IMR-90 (cell line): ENCODE measurements around the gene CELF5. TPM values are rescaled to one million over a fixed set of nuclear protein-coding genes. Genes with fewer than 3 reads are reported as not detected.

Experiments used
- ATAC-seq: fragments of 200-7000 bp; cut with Tn5 transposase; 2 replicates; pipeline ENCODE4 v1.9.1; 2020; ENCODE audit warnings: low read depth, mild to moderate bottlenecking, moderate library complexity
- BruUV-seq: library from RNA; stranded (reverse); fragments of 400-500 nt; replicated peaks from 2 replicates; lab custom pipeline; 2021; lab: Mats Ljungman, UMichigan
- CTCF ChIA-PET: fragments of 300-600 bp; formaldehyde crosslinking; extraction: SDS; loops from one replicate; lab custom pipeline; 2021; ENCODE audit warnings: antibody characterized with exemption; lab: Yijun Ruan, JAX
- POLR2A ChIA-PET: fragments of 300-600 bp; sonication (Branson Sonifier 250); formaldehyde crosslinking; loops from one replicate; lab custom pipeline; 2022; ENCODE audit warnings: antibody characterized with exemption; ENCODE audit not compliant: unreplicated experiment; lab: Charles Lee
- DNase-seq: peaks from one replicate; pipeline ENCODE4 v3.0.0; 2013
- H2AFZ ChIP-seq: replicated peaks from 2 replicates; pipeline ENCODE3; 2013; ENCODE audit warnings: low read length, mild to moderate bottlenecking; ENCODE audit not compliant: poor library complexity
- H2AK5ac ChIP-seq: 2 replicates; pipeline ENCODE4 v1.6.1; 2013; ENCODE audit warnings: low read depth, low read length, inconsistent platforms
- H2AK9ac ChIP-seq: replicated peaks from 2 replicates; pipeline ENCODE3; 2013; ENCODE audit warnings: mild to moderate bottlenecking, low read depth, low read length, moderate library complexity; ENCODE audit not compliant: poor library complexity
- H2BK120ac ChIP-seq: 2 replicates; pipeline ENCODE4 v1.6.1; 2013; ENCODE audit warnings: low read depth, low read length, inconsistent platforms
- H2BK15ac ChIP-seq: 3 replicates; pipeline ENCODE4 v1.6.1; 2013; ENCODE audit warnings: low read depth, low read length, inconsistent platforms
- H2BK20ac ChIP-seq: 2 replicates; pipeline ENCODE4 v1.6.1; 2013; ENCODE audit warnings: low read depth, mild to moderate bottlenecking, inconsistent platforms, low read length, moderate library complexity
- H2BK5ac ChIP-seq: 2 replicates; pipeline ENCODE4 v1.6.1; 2013; ENCODE audit warnings: mild to moderate bottlenecking, low read depth, low read length, inconsistent platforms; ENCODE audit not compliant: poor library complexity, severe bottlenecking
- H3K14ac ChIP-seq: replicated peaks from 2 replicates; pipeline ENCODE4 v1.6.1; 2013; ENCODE audit warnings: low read depth, low read length, inconsistent platforms
- H3K18ac ChIP-seq: 2 replicates; pipeline ENCODE4 v1.6.1; 2013; ENCODE audit warnings: low read depth, low read length, control low read depth
- H3K23ac ChIP-seq: 2 replicates; pipeline ENCODE4 v1.6.1; 2013; ENCODE audit warnings: low read depth, low read length, inconsistent platforms
- H3K27ac ChIP-seq: 2 replicates; pipeline ENCODE4 v1.5.1; 2013; ENCODE audit warnings: mild to moderate bottlenecking, control low read depth, low read length; ENCODE audit not compliant: insufficient read depth
- H3K27me3 ChIP-seq: 2 replicates; pipeline ENCODE4 v1.6.1; 2013; ENCODE audit warnings: low read length; ENCODE audit not compliant: control insufficient read depth, insufficient read depth
- H3K36me3 ChIP-seq: 2 replicates; pipeline ENCODE4 v1.6.1; 2013; ENCODE audit warnings: low read length, mixed read lengths; ENCODE audit not compliant: control insufficient read depth, insufficient read depth
- H3K4ac ChIP-seq: 2 replicates; pipeline ENCODE4 v1.6.1; 2013; ENCODE audit warnings: low read depth, low read length, inconsistent platforms
- H3K4me1 ChIP-seq: 2 replicates; pipeline ENCODE4 v1.6.1; 2013; ENCODE audit warnings: low read length, mixed read lengths; ENCODE audit not compliant: control insufficient read depth, insufficient read depth
- H3K4me2 ChIP-seq: 2 replicates; pipeline ENCODE4 v1.6.1; 2013; ENCODE audit warnings: low read depth, mild to moderate bottlenecking, control low read depth, low read length, moderate library complexity
- H3K4me3 ChIP-seq: 2 replicates; pipeline ENCODE4 v1.5.1; 2013; ENCODE audit warnings: low read depth, mild to moderate bottlenecking, control low read depth, low read length, moderate library complexity; ENCODE audit not compliant: insufficient read depth
- H3K56ac ChIP-seq: 2 replicates; pipeline ENCODE4 v1.6.1; 2013; ENCODE audit warnings: low read length, inconsistent platforms; ENCODE audit not compliant: insufficient read depth; ENCODE audit errors: extremely low read depth
- H3K79me1 ChIP-seq, 2 experiments: 2 replicates each; pipeline ENCODE4 v1.6.1; 2013; ENCODE audit warnings: low read length in 2 of 2, inconsistent platforms in 1 of 2, low read depth in 1 of 2
- H3K9ac ChIP-seq: 2 replicates; pipeline ENCODE4 v1.6.1; 2013; ENCODE audit warnings: low read depth, low read length, control low read depth
- H3K9me1 ChIP-seq: 2 replicates; pipeline ENCODE4 v1.6.1; 2013; ENCODE audit warnings: low read length, inconsistent platforms; ENCODE audit not compliant: insufficient read depth
- H3K9me3 ChIP-seq: 2 replicates; pipeline ENCODE4 v1.6.1; 2013; ENCODE audit warnings: low read length; ENCODE audit not compliant: control insufficient read depth, insufficient read depth
- H4K20me1 ChIP-seq: 2 replicates; pipeline ENCODE4 v1.6.1; 2013; ENCODE audit warnings: low read length, inconsistent platforms; ENCODE audit not compliant: insufficient read depth
- H4K5ac ChIP-seq: 2 replicates; pipeline ENCODE4 v1.6.1; 2013; ENCODE audit warnings: mild to moderate bottlenecking, low read depth, low read length, control low read depth
- H4K8ac ChIP-seq, 2 experiments: 2 replicates each; pipeline ENCODE4 v1.6.1; 2013; ENCODE audit warnings: low read depth in 2 of 2, low read length in 2 of 2, control low read depth in 1 of 2, inconsistent platforms in 1 of 2
- H4K91ac ChIP-seq: 2 replicates; pipeline ENCODE4 v1.6.1; 2013; ENCODE audit warnings: low read depth, low read length, inconsistent platforms; ENCODE audit not compliant: insufficient read depth
- BHLHE40 ChIP-seq: fragments of 150-350 bp; IDR thresholded peaks from 2 replicates; pipeline ENCODE4 v1.6.1; 2016; ENCODE audit warnings: mild to moderate bottlenecking, low read depth, low read length
- CEBPB ChIP-seq: IDR thresholded peaks from 2 replicates; pipeline ENCODE4 v1.6.1; 2012; ENCODE audit warnings: low read depth, low read length, improper control_type of control experiment
- CHD1 ChIP-seq: IDR thresholded peaks from 2 replicates; pipeline ENCODE4 v1.6.1; 2012; ENCODE audit warnings: low read depth, low read length, improper control_type of control experiment
- CTCF ChIP-seq: conservative IDR thresholded peaks from 2 replicates; pipeline ENCODE4 v1.5.1; 2012; ENCODE audit warnings: mild to moderate bottlenecking, low read depth, low read length, improper control_type of control experiment
- FOS ChIP-seq: fragments of 150-350 bp; IDR thresholded peaks from 2 replicates; pipeline ENCODE4 v1.6.1; 2016; ENCODE audit warnings: low read depth, low read length
- MAFK ChIP-seq: IDR thresholded peaks from 2 replicates; pipeline ENCODE4 v1.6.1; 2012; ENCODE audit warnings: low read depth, low read length, improper control_type of control experiment
- MAZ ChIP-seq: IDR thresholded peaks from 2 replicates; pipeline ENCODE4 v1.6.1; 2012; ENCODE audit warnings: low read depth, mild to moderate bottlenecking, low read length, improper control_type of control experiment, moderate library complexity, borderline replicate concordance
- MXI1 ChIP-seq: IDR thresholded peaks from 2 replicates; pipeline ENCODE4 v1.6.1; 2012; ENCODE audit warnings: low read depth, mild to moderate bottlenecking, low read length, moderate library complexity, borderline replicate concordance
- NFE2L2 ChIP-seq: fragments of 150-350 bp; IDR thresholded peaks from 2 replicates; pipeline ENCODE4 v1.6.1; 2016; ENCODE audit warnings: low read depth, mild to moderate bottlenecking, low read length
- POLR2A ChIP-seq: IDR thresholded peaks from 2 replicates; pipeline ENCODE4 v1.6.1; 2012; ENCODE audit warnings: mild to moderate bottlenecking, low read depth, low read length
- RAD21 ChIP-seq: IDR thresholded peaks from 2 replicates; pipeline ENCODE4 v1.6.1; 2012; ENCODE audit warnings: low read length, improper control_type of control experiment
- RCOR1 ChIP-seq: IDR thresholded peaks from 2 replicates; pipeline ENCODE4 v1.6.1; 2012; ENCODE audit warnings: mild to moderate bottlenecking, low read length, improper control_type of control experiment; ENCODE audit not compliant: insufficient replicate concordance
- SMC3 ChIP-seq: fragments of 150-350 bp; IDR thresholded peaks from 2 replicates; pipeline ENCODE4 v1.6.1; 2016; ENCODE audit warnings: low read depth, mild to moderate bottlenecking, antibody characterized with exemption, low read length, moderate library complexity
- WGBS, 2 experiments: methylation state at CpG; one replicate each; pipeline versions ENCODE4 v1.1.5 to v1.1.7; 2013; ENCODE audit warnings: missing lambda C conversion rate in 2 of 2; ENCODE audit not compliant: insufficient read length in 1 of 2; ENCODE audit errors: extremely low coverage in 2 of 2; 5-methylcytosine and 5-hydroxymethylcytosine counted together
- dilution Hi-C: fragments of 300-500 bp; cut with HindIII; formaldehyde crosslinking; loops from one replicate; pipeline ENCODE4 v1.14.3; 2018; ENCODE audit warnings: low sequenced_read_pairs; ENCODE audit not compliant: unreplicated experiment
- in situ Hi-C: fragments of 300-500 bp; cut with MboI; formaldehyde crosslinking; loops from 3 replicates; pipeline ENCODE4 v1.14.3; 2019; ENCODE audit warnings: low sequenced_read_pairs, inconsistent platforms, mixed read lengths
- intact Hi-C: fragments of 100-400 bp; cut with micrococcal nuclease; formaldehyde crosslinking; loops from 2 replicates; pipeline ENCODE4 v1.10.0; 2022
- polyA plus RNA-seq, 3 experiments: library from polyadenylated mRNA; depleted of rRNA; stranded (reverse); fragments of >200 nt; gene quantifications; 2 replicates each; pipeline ENCODE4 v1.2.3, GENCODE V29; 2012; ENCODE audit warnings: low replicate concordance in 1 of 3
- total RNA-seq: library from RNA; depleted of rRNA; stranded (reverse); fragments of >200 nt; gene quantifications from 2 replicates; pipeline ENCODE4 v1.2.3, GENCODE V29; 2012
- TF ChIP-seq, protein P1 (sequence below): fragments of 150-350 bp; IDR thresholded peaks from 2 replicates; pipeline ENCODE4 v1.6.1; 2016; ENCODE audit warnings: low read depth, mild to moderate bottlenecking, low read length, moderate library complexity, borderline replicate concordance
- TF ChIP-seq, protein P2 (sequence below): fragments of 150-350 bp; IDR thresholded peaks from 2 replicates; pipeline ENCODE4 v1.6.1; 2017; ENCODE audit warnings: mild to moderate bottlenecking, antibody characterized with exemption, low read length, low read depth

CELF5 gene
- total and polyA plus RNA-seq, 2 of the 4 experiments (the other 2 are of a cell fraction) = 0.02 TPM; not detected in 1

- dilution Hi-C loops (no loop called here), in situ Hi-C loops (loop anchor here (5.0 kb wide), 1 partner anchor 144 kb away; no protein-coding TSS in a partner anchor), intact Hi-C loops (loop anchor here (10.0 kb wide), 2 partner anchors 286 to 376 kb away; partner anchors contain the start of genes PIP5K1C and TJP3)
- ChIA-PET POLR2A (no interaction called here), CTCF (interaction anchor here (2.2 kb wide), 1 partner anchor 144 kb away, joined by 5 read pairs; no protein-coding TSS in a partner anchor)
- DNase-seq (no peak), ATAC-seq (no peak)
- H3K4me3 ChIP-seq = no peak overlapping the region
- no peak overlapping the region for H3K23ac ChIP-seq
- H2AK5ac ChIP-seq = no peak overlapping the region
- TF ChIP-seq MAFK = no peak
- no peak for TF ChIP-seq FOS
- TF ChIP-seq MAZ = no peak
- no peak for TF ChIP-seq SMC3
- TF ChIP-seq, protein P1, sequence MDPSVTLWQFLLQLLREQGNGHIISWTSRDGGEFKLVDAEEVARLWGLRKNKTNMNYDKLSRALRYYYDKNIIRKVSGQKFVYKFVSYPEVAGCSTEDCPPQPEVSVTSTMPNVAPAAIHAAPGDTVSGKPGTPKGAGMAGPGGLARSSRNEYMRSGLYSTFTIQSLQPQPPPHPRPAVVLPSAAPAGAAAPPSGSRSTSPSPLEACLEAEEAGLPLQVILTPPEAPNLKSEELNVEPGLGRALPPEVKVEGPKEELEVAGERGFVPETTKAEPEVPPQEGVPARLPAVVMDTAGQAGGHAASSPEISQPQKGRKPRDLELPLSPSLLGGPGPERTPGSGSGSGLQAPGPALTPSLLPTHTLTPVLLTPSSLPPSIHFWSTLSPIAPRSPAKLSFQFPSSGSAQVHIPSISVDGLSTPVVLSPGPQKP = no peak
- no peak for TF ChIP-seq RCOR1
- no peak for TF ChIP-seq MXI1
- TF ChIP-seq RAD21 = no peak
- no peak for TF ChIP-seq CEBPB
- TF ChIP-seq CTCF = no peak
- no peak for TF ChIP-seq BHLHE40
- TF ChIP-seq NFE2L2 = no peak
- TF ChIP-seq CHD1 = no peak
- no peak for TF ChIP-seq POLR2A
- TF ChIP-seq, protein P2, sequence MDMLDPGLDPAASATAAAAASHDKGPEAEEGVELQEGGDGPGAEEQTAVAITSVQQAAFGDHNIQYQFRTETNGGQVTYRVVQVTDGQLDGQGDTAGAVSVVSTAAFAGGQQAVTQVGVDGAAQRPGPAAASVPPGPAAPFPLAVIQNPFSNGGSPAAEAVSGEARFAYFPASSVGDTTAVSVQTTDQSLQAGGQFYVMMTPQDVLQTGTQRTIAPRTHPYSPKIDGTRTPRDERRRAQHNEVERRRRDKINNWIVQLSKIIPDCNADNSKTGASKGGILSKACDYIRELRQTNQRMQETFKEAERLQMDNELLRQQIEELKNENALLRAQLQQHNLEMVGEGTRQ = no peak
- no peak overlapping the region for H3K14ac ChIP-seq
- no peak overlapping the region for H2AK9ac ChIP-seq
- no peak overlapping the region for H3K27ac ChIP-seq
- no peak overlapping the region for H3K9ac ChIP-seq
- H3K79me1 ChIP-seq = no peaks in the 10 kb centered on the region
- H3K36me3 ChIP-seq = no peaks in the 10 kb centered on the region
- no peak overlapping the region for H4K91ac ChIP-seq
- WGBS, 2 experiments = no CpG with 5 or more reads among the region's 3 CpGs
- H3K9me3 ChIP-seq = no peaks in the 10 kb centered on the region
- H3K27me3 ChIP-seq = no peaks in the 10 kb centered on the region; the same call in 1 of the 2 replicates
- H3K56ac ChIP-seq = no peak overlapping the region
- no peak overlapping the region for H3K4ac ChIP-seq
- no peak overlapping the region for H4K5ac ChIP-seq
- no peak overlapping the region for H2BK5ac ChIP-seq
- no peak overlapping the region for H2AFZ ChIP-seq
- no peaks in the 10 kb centered on the region for H4K20me1 ChIP-seq
- H3K4me2 ChIP-seq = no peak overlapping the region
- BruUV-seq = no TSS peak
- no peak overlapping the region for H2BK20ac ChIP-seq
- H2BK120ac ChIP-seq = no peak overlapping the region
- no peak overlapping the region for H3K18ac ChIP-seq
- no peaks in the 10 kb centered on the region for H3K4me1 ChIP-seq
- no peak overlapping the region for H4K8ac ChIP-seq
- no peak overlapping the region for H2BK15ac ChIP-seq
- H3K9me1 ChIP-seq = no peaks in the 10 kb centered on the region
Measured at GRCh38 chr19:3328743-3329142, 104.3 kb downstream of the CELF5 start.
